Peyer's patch (tissue), 4 donors: ENCODE results near the gene MYH7. TPM values are rescaled to one million over a fixed set of nuclear protein-coding genes. Genes with fewer than 3 reads are reported as not detected.

Source experiments
- DNase-seq, 3 donors: peaks; one replicate each; pipeline ENCODE4 v3.0.0-alpha.2; 2017 to 2019
- H3K27ac ChIP-seq, 4 donors: fragments of 200-600 bp; sonication (generic); one replicate each; pipeline ENCODE4 v1.5.1; 2016 to 2019
- H3K27me3 ChIP-seq, 2 donors: fragments of 200-600 bp; sonication (generic); one replicate each; pipeline ENCODE4 v1.5.1; 2019
- H3K36me3 ChIP-seq, 3 donors: fragments of 200-600 bp; sonication (generic); one replicate each; pipeline ENCODE4 v1.5.1; 2016 to 2019
- H3K4me1 ChIP-seq, 4 donors: fragments of 200-600 bp; sonication (generic); one replicate each; pipeline ENCODE4 v1.5.1; 2016 to 2019
- H3K4me3 ChIP-seq, 4 donors: fragments of 200-600 bp; sonication (generic); 1 replicate in 3 of 4; 2 replicates in 1 of 4; pipeline ENCODE4 v1.5.1; 2016 to 2019; ENCODE audit warnings: mild to moderate bottlenecking in 1 of 4
- H3K9me3 ChIP-seq, 4 donors: fragments of 200-600 bp; sonication (generic); one replicate each; pipeline ENCODE4 v1.5.1; 2016 to 2019; ENCODE audit warnings: mild to moderate bottlenecking in 1 of 4
- POLR2A ChIP-seq, 2 donors: fragments of 450-650 bp; IDR thresholded peaks; one replicate each; pipeline ENCODE4 v1.5.1; 2017; ENCODE audit warnings: antibody characterized with exemption in 2 of 2, mild to moderate bottlenecking in 2 of 2, moderate library complexity in 2 of 2
- total RNA-seq, 4 donors: library from RNA; depleted of rRNA; stranded (reverse); fragments of >200 nt; gene quantifications; one replicate each; pipeline ENCODE4 v1.1.0, GENCODE V29; 2016
- TF ChIP-seq, protein P1 (sequence below), 6 experiments: fragments of 450-650 bp in 4 of 6; fragments of 200-600 bp in 2 of 6; sonication (generic) in 1 of 6; IDR thresholded peaks; one replicate each; pipeline ENCODE4 v1.5.1; 2017 to 2019; ENCODE audit warnings: antibody characterized with exemption in 6 of 6, mild to moderate bottlenecking in 3 of 6, moderate library complexity in 1 of 6

The MYH7 gene
- total RNA-seq, 4 donors from 2014 or later, result 0.18 to 0.40 (median 0.19) TPM; not detected in 1

DNA sequence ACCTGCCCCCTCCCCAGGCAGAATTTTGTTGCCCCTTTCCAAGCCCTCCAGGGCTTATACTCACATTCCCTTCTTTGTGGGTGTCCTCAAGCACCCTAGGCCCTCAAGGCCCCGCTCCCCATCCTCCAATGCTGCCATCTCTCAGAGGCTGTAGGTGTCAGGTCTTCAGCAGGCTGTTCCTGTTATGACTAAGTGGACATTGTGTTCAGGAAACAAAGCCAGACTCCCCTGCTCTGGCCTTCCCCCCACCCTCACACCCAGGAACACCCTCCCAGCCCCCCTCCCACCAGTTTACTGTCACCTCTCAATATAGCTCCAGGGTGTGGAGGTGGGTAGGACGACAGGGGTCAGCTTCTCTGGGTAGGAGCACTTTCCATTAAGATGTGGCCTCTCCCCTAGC lies 26.0 kb downstream of the MYH7 start:
- no peaks in the 10 kb centered on the region for H3K9me3 ChIP-seq
- H3K4me1 ChIP-seq, result no peaks in the 10 kb centered on the region
- H3K27me3 ChIP-seq, result no peaks in the 10 kb centered on the region
- no peaks in the 10 kb centered on the region for H3K36me3 ChIP-seq
- no peak for DNase-seq
- no peak overlapping the region for H3K4me3 ChIP-seq
- TF ChIP-seq, protein P1, sequence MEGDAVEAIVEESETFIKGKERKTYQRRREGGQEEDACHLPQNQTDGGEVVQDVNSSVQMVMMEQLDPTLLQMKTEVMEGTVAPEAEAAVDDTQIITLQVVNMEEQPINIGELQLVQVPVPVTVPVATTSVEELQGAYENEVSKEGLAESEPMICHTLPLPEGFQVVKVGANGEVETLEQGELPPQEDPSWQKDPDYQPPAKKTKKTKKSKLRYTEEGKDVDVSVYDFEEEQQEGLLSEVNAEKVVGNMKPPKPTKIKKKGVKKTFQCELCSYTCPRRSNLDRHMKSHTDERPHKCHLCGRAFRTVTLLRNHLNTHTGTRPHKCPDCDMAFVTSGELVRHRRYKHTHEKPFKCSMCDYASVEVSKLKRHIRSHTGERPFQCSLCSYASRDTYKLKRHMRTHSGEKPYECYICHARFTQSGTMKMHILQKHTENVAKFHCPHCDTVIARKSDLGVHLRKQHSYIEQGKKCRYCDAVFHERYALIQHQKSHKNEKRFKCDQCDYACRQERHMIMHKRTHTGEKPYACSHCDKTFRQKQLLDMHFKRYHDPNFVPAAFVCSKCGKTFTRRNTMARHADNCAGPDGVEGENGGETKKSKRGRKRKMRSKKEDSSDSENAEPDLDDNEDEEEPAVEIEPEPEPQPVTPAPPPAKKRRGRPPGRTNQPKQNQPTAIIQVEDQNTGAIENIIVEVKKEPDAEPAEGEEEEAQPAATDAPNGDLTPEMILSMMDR (IDR thresholded peaks at IDR 0.05), result no peak
- TF ChIP-seq POLR2A (IDR thresholded peaks at IDR 0.05), result no peak
- H3K27ac ChIP-seq, result no peak overlapping the region

DNA sequence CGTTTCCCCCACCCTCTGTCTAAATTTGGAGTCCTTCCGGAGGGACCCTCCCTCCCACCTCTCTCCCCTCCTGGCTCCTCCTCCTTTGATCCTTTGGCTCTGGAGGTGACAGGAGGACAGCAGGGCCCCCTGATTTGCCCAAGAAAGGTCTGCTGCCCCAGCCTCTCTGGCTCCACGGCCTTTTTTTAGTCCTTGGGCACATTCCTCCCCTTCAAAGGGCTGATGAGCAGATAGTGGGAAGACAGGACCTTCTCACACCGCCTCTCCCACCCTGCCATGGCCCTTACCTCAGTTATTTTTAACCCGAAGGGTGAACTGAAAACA lies 27.2 kb downstream of the MYH7 start:
- no peaks in the 10 kb centered on the region for H3K4me1 ChIP-seq
- TF ChIP-seq, protein P1 (IDR thresholded peaks at IDR 0.05), result no peak
- no peak for TF ChIP-seq POLR2A (IDR thresholded peaks at IDR 0.05)
- DNase-seq, result no peak
- H3K4me3 ChIP-seq, result no peak overlapping the region
- H3K36me3 ChIP-seq, result no peaks in the 10 kb centered on the region
- H3K27me3 ChIP-seq, result no peaks in the 10 kb centered on the region
- no peak overlapping the region for H3K27ac ChIP-seq
- H3K9me3 ChIP-seq, result no peaks in the 10 kb centered on the region

DNA sequence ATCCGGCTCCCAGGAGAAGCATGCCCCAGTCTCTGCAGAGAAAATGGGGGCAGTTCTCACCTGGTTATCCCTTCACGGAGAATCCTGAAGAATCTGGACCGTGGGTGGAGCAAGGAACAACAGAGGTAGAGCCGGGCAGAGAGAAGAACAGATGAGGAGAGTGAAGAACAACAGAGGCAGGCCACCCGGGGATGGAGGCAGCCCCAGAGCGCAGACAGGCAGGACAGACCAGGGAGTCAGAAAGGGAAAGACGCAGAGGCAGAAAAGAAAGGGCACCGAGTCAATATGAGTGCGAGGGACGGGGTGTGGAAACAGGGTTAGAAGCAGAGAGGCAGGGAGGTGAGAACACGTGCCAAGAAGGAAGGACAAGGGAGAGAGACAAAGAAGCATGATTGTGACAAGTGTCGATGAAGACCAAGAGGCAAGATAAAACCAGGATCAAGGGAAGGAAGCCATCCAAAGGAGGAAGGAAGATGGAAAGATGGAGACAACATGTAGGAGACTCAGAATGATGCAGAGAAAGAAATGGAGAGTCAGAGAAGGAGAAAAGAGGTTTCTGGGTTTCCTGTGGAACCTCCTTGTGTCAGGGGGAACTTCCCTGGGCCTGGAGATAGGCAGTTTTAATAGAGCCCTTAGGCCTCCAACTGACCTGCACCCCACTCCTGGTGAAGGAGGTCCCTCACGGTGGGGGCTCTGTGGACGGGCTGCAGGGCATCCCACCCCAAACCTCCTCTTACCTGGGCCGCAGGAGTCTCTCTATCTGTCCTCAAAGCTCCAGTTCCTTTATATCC lies 27.7 kb downstream of the MYH7 start, which contains the start of gene MYH6:
MYH6 (minus strand) TSS at position 758 of the 791 bp plus-strand sequence. CDS start 1,050 bp downstream, outside the sequence.
- DNase-seq, result no peak
- H3K4me1 ChIP-seq, result no peaks in the 10 kb centered on the region
- TF ChIP-seq, protein P1 (IDR thresholded peaks at IDR 0.05), result no peak
- TF ChIP-seq POLR2A (IDR thresholded peaks at IDR 0.05), result no peak
- no peak within 1 kb of the TSS for H3K27ac ChIP-seq
- no peaks in the 10 kb centered on the region for H3K27me3 ChIP-seq
- H3K36me3 ChIP-seq, result no peaks in the 10 kb centered on the region
- no peak within 1 kb of the TSS for H3K4me3 ChIP-seq
- H3K9me3 ChIP-seq, result no peaks in the 10 kb centered on the region

DNA sequence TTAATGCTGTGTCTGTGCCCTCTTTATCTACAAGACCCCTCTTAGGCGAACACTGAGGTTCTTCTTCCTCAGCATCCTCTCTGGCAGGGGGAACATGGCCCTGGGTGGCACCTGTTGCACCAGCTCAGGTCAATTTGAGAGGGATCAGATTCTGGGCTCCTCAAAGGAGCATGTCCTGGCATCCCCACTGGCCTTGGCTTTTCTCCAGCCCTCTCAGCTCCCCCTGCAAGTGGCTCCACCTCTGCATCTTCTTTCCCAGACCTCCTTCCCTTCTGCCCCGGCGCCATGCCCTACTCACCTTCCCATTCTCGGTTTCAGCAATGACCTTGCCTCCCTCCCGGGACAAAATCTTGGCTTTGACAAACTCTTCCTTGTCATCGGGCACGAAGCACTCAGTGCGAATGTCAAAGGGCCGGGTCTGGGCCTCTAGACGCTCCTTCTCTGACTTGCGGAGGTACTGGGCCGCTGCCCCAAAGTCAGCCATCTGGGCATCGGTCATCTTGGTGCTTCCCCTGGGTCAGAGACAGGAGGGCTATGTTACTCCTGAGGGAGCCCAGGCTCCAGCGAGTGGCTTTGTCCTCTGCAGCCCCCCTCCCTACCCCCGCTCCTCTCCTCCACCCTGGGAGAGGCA lies 28.6 kb downstream of the MYH7 start:
- no peak for DNase-seq
- Histone ChIP-seq H3K36me3 (no peaks in the 10 kb centered on the region), H3K27me3 (no peaks in the 10 kb centered on the region), H3K4me3 (no peak overlapping the region), H3K9me3 (no peaks in the 10 kb centered on the region), H3K27ac (no peak overlapping the region), H3K4me1 (no peaks in the 10 kb centered on the region)
- TF ChIP-seq POLR2A (IDR thresholded peaks at IDR 0.05), result no peak
- TF ChIP-seq, protein P1 (IDR thresholded peaks at IDR 0.05), result no peak

DNA sequence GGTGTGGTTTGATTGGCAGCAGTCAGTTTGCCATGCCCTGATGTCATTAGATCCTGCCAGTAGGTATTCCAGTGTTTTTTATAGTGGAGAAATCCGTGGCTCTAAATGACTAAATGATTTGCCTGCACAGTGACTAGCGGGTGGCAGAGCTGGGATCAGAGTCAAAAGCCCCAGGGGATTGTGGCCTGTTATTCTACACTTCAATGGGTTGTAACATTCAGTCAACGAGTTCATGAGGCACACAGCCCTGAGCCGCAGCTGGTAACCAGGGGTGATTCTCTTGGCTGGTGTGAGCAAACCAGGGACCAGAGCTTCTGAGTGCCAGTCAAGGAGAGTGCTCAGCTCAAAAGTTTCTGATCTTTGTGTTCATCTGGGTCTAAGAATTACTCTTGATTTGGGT lies 29.2 kb downstream of the MYH7 start:
- Histone ChIP-seq H3K27me3 (no peaks in the 10 kb centered on the region), H3K36me3 (no peaks in the 10 kb centered on the region), H3K4me3 (no peak overlapping the region), H3K9me3 (no peaks in the 10 kb centered on the region), H3K27ac (no peak overlapping the region), H3K4me1 (no peaks in the 10 kb centered on the region)
- no peak for DNase-seq
- TF ChIP-seq POLR2A (IDR thresholded peaks at IDR 0.05), result no peak
- TF ChIP-seq, protein P1 (IDR thresholded peaks at IDR 0.05), result no peak
